GM23248 (cell line): ENCODE measurements around the gene COA6. TPM values are rescaled to one million over a fixed set of nuclear protein-coding genes. Genes with fewer than 3 reads are reported as not detected.

Experiments
- DNase-seq: peaks from one replicate; pipeline ENCODE4 v3.0.0-alpha.2; 2015
- H2AFZ ChIP-seq: fragments of 200-600 bp; sonication (generic); 2 replicates; pipeline ENCODE4 v1.6.1; 2016; ENCODE audit warnings: antibody characterized with exemption
- H3F3A ChIP-seq: fragments of 200-600 bp; sonication (generic); 2 replicates; pipeline ENCODE4 v1.6.1; 2016; ENCODE audit warnings: mild to moderate bottlenecking, antibody characterized with exemption, mixed run types; ENCODE audit not compliant: insufficient read depth
- H3K27ac ChIP-seq: fragments of 200-600 bp; sonication (generic); 2 replicates; pipeline ENCODE4 v1.5.1; 2016; ENCODE audit warnings: mild to moderate bottlenecking
- H3K27me3 ChIP-seq: fragments of 200-600 bp; sonication (generic); replicated peaks from 2 replicates; pipeline ENCODE4 v1.6.1; 2016; ENCODE audit warnings: mild to moderate bottlenecking; ENCODE audit not compliant: insufficient read depth
- H3K36me3 ChIP-seq: fragments of 200-600 bp; sonication (generic); 2 replicates; pipeline ENCODE4 v1.6.1; 2016; ENCODE audit warnings: low read depth, mild to moderate bottlenecking
- H3K4me1 ChIP-seq: fragments of 200-600 bp; sonication (generic); 2 replicates; pipeline ENCODE4 v1.6.1; 2016; ENCODE audit warnings: mild to moderate bottlenecking; ENCODE audit not compliant: insufficient read depth
- H3K4me2 ChIP-seq: fragments of 200-600 bp; sonication (generic); one replicate; pipeline ENCODE4 v1.6.1; 2016; ENCODE audit warnings: mild to moderate bottlenecking; ENCODE audit not compliant: unreplicated experiment
- H3K4me3 ChIP-seq: fragments of 200-600 bp; sonication (generic); 2 replicates; pipeline ENCODE4 v1.5.1; 2016; ENCODE audit warnings: mild to moderate bottlenecking
- H3K79me2 ChIP-seq: fragments of 200-600 bp; sonication (generic); 2 replicates; pipeline ENCODE4 v1.6.1; 2016; ENCODE audit warnings: mild to moderate bottlenecking; ENCODE audit not compliant: insufficient read depth
- H3K9ac ChIP-seq: fragments of 200-600 bp; sonication (generic); 2 replicates; pipeline ENCODE4 v1.6.1; 2016; ENCODE audit warnings: mild to moderate bottlenecking
- H3K9me2 ChIP-seq: fragments of 200-600 bp; sonication (generic); 2 replicates; pipeline ENCODE4 v1.6.1; 2016; ENCODE audit warnings: mixed run types, mild to moderate bottlenecking, moderate library complexity; ENCODE audit not compliant: insufficient read depth
- H3K9me3 ChIP-seq: fragments of 200-600 bp; sonication (generic); one replicate; pipeline ENCODE4 v1.6.1; 2017; ENCODE audit warnings: low read depth
- H4K20me1 ChIP-seq: fragments of 200-600 bp; sonication (generic); 2 replicates; pipeline ENCODE4 v1.6.0; 2016; ENCODE audit not compliant: insufficient read depth
- EZH2 ChIP-seq: fragments of 200-600 bp; sonication (generic); IDR thresholded peaks from 2 replicates; pipeline ENCODE4 v1.6.1; 2018; ENCODE audit warnings: antibody characterized with exemption, mild to moderate bottlenecking; ENCODE audit not compliant: insufficient read depth, poor library complexity, severe bottlenecking
- EZH2phosphoT487 ChIP-seq: fragments of 200-600 bp; sonication (generic); IDR thresholded peaks from 2 replicates; pipeline ENCODE4 v1.6.1; 2018; ENCODE audit warnings: antibody characterized with exemption, moderate library complexity, mild to moderate bottlenecking, low read depth; ENCODE audit not compliant: insufficient read depth
- WGBS, 2 experiments: methylation state at CpG; one replicate each; pipeline ENCODE4 v1.1.6; 2015 to 2017; ENCODE audit warnings: low lambda C conversion rate in 2 of 2, low coverage in 1 of 2; ENCODE audit errors: missing lambda C conversion rate in 2 of 2; 5-methylcytosine and 5-hydroxymethylcytosine counted together
- in situ Hi-C: fragments of 300-500 bp; cut with MboI; formaldehyde crosslinking; loops from 2 replicates; pipeline ENCODE4 v1.15.0; 2020
- polyA plus RNA-seq: library from polyadenylated mRNA; unstranded; fragments of >200 nt; fragmentation: Nextera tagmentation; extraction: Ambion mirVana; gene quantifications from 2 replicates; pipeline ENCODE4 v1.2.1, GENCODE V29; 2016
- total RNA-seq: library from RNA; depleted of rRNA; stranded (reverse); fragments of >200 nt; shearing (Covaris generic); gene quantifications from 2 replicates; pipeline ENCODE4 v1.2.3, GENCODE V29; 2014

Gene COA6
- total and polyA plus RNA-seq, 2 experiments from 2014 or later, result 28.3 to 52.2 TPM

DNA sequence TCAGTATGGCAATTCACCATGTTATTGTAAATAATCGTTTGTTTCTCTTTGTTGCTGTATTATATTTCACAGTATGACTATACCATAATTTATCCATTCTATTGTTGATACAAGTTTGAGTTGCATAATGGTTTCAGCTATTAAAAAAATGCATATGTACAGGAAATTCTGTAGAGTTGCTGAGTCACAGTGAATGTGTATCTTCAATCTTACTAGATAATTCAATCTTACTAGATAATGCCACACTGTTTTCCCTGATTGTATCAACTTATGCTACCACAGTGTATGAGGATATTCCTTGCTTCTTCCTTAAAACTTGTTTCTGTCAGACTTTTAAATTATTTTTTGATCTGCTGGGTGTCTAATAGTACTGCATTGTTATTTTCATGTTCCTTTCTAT, 3.5 kb upstream of the COA6 start:
- Histone ChIP-seq H3K27me3 (no peaks in the 10 kb centered on the region), H3K79me2 (peaks cover 19% of the 10 kb centered on the region), H3K27ac (no peak overlapping the region), H3K9me2 (no peaks in the 10 kb centered on the region), H3K36me3 (no peaks in the 10 kb centered on the region), H3K4me2 (no peak overlapping the region), H3K9ac (no peak overlapping the region), H2AFZ (no peak overlapping the region), H3K4me3 (no peak overlapping the region), H3K9me3 (no peaks in the 10 kb centered on the region), H4K20me1 (no peaks in the 10 kb centered on the region), H3F3A (0 out of 2 replicates have a peak, but pooled peaks cover 9% of the 10 kb centered on the region), H3K4me1 (peaks cover 8% of the 10 kb centered on the region)
- 83 to 90% methylated on average over 1 of the region's 1 CpG for WGBS, 2 experiments
- in situ Hi-C loops, result no loop called here
- DNase-seq, result peak; percentile 19
- TF ChIP-seq EZH2, result no peak
- no peak for TF ChIP-seq EZH2phosphoT487

DNA sequence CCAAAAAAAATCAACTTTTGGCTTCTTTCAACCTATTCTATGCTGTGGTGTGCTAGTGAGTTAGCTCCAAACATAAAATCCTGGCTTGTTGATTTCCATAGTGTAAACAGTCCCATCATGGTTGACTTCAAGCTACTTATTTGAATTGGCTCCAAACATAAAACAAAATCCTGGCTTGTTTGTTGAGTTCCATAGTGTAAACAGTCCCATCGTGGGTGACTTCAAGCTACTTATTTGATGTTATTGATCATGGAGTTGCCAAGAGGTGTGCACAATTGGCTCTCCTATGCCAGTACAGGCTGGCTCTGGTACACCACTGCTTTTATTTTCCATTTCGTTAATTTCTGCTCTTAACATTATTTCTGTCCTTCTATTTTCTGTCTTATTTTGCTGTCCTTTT, 1.8 kb upstream of the COA6 start:
- peaks cover 34% of the 10 kb centered on the region for H3K79me2 ChIP-seq
- in situ Hi-C loops, result no loop called here
- no peak overlapping the region for H3K4me3 ChIP-seq
- no peak overlapping the region for H3K9ac ChIP-seq
- no peaks in the 10 kb centered on the region for H3K27me3 ChIP-seq
- no peaks in the 10 kb centered on the region for H4K20me1 ChIP-seq
- 0 out of 2 replicates have a peak, but pooled peaks cover 9% of the 10 kb centered on the region for H3F3A ChIP-seq
- no peaks in the 10 kb centered on the region for H3K9me2 ChIP-seq
- peaks cover 8% of the 10 kb centered on the region for H3K4me1 ChIP-seq
- 0 to 4% methylated on average over 2 of the region's 2 CpGs for WGBS, 2 experiments
- TF ChIP-seq EZH2phosphoT487 (no peak), EZH2 (no peak)
- no peak overlapping the region for H2AFZ ChIP-seq
- H3K4me2 ChIP-seq, result no peak overlapping the region
- H3K9me3 ChIP-seq, result no peaks in the 10 kb centered on the region
- DNase-seq, result no peak
- H3K27ac ChIP-seq, result no peak overlapping the region
- no peaks in the 10 kb centered on the region; the same call in 1 of the 2 replicates for H3K36me3 ChIP-seq

DNA sequence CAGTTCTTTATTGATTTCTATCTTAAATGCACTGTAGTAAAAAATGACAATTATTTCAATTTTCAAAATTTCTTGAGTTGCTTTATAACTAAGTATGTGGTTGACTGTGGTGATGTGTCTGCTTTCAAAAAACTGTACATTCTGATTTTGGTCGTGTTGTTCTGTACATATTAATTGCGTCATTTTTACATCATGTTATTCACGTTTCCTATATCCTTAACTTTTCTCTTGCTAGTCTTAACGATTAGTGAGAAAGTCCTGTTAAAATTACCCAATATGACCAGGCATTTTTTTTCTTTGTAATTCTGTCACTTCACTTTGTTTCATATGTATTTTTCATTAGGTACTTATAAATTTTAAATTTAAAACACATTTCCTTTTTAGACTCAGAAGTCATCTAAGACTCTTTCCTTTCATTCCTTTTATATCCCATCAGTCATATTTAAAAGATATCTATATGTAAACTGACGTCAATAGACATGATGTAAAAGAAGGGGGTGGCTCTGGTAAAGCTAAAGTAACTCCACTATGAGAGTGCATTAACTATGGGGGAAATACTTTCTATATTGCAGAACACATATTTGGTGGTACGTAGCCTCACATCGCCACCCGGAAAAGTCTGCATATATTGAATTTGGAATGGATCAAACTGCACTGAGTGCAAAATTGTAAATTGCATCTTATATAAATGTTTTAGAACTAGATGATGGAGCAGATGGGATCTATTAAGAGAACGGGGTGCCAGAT, 1.1 kb upstream of the COA6 start:
- Histone ChIP-seq H2AFZ (peak overlapping the region; percentile 95), H3K36me3 (no peaks in the 10 kb centered on the region; the same call in 1 of the 2 replicates), H3K27me3 (no peaks in the 10 kb centered on the region), H4K20me1 (no peaks in the 10 kb centered on the region), H3K9ac (peak overlapping the region; percentile 98), H3K4me1 (peaks cover 8% of the 10 kb centered on the region), H3K27ac (peak overlapping the region; percentile 94), H3K4me2 (peak overlapping the region; percentile 89), H3K4me3 (peak overlapping the region; percentile 99), H3K9me2 (no peaks in the 10 kb centered on the region), H3K9me3 (no peaks in the 10 kb centered on the region), H3F3A (0 out of 2 replicates have a peak, but pooled peaks cover 9% of the 10 kb centered on the region), H3K79me2 (peaks cover 38% of the 10 kb centered on the region)
- WGBS, 2 experiments, result 15 to 24% methylated on average over 9 of the region's 9 CpGs
- DNase-seq, result peak; percentile 32
- in situ Hi-C loops, result no loop called here
- no peak for TF ChIP-seq EZH2phosphoT487
- no peak for TF ChIP-seq EZH2

DNA sequence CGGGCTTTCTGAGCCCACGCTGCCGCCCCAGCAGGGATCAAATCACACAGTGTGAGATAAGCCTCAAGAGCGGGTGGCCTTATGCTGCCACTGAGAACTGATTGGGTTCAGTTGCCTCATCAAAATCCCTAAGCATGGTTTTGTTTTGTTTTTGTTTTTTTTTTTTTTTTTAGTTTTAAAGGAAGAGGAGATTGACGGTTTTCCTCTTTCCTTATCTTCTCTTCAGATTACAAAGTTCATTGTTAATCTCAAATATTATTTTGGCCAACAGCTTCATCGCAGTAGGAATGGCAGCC, 651 bp downstream of the COA6 start:
- in situ Hi-C loops, result no loop called here
- H3K4me3 ChIP-seq, result peak overlapping the region; percentile 99
- TF ChIP-seq EZH2phosphoT487 (no peak), EZH2 (no peak)
- DNase-seq, result no peak
- peak overlapping the region; percentile 94 for H3K27ac ChIP-seq
- no peaks in the 10 kb centered on the region for H3K27me3 ChIP-seq
- peaks cover 7% of the 10 kb centered on the region; the same call in 1 of the 2 replicates for H3K36me3 ChIP-seq
- H3K9me2 ChIP-seq, result no peaks in the 10 kb centered on the region
- H3K9me3 ChIP-seq, result no peaks in the 10 kb centered on the region
- peaks cover 8% of the 10 kb centered on the region for H3K4me1 ChIP-seq
- peak overlapping the region; percentile 89 for H3K4me2 ChIP-seq
- H3K79me2 ChIP-seq, result peaks cover 46% of the 10 kb centered on the region
- 9 to 11% methylated on average over 6 of the region's 6 CpGs for WGBS, 2 experiments
- peak overlapping the region; percentile 95 for H2AFZ ChIP-seq
- no peaks in the 10 kb centered on the region for H4K20me1 ChIP-seq
- peak overlapping the region; percentile 98 for H3K9ac ChIP-seq
- 0 out of 2 replicates have a peak, but pooled peaks cover 9% of the 10 kb centered on the region for H3F3A ChIP-seq
